HepG2 (cell line): ENCODE results near the gene ABCC5. TPM values are rescaled to one million over a fixed set of nuclear protein-coding genes. Genes with fewer than 3 reads are reported as not detected.

Source experiments
- ATAC-seq: fragments of 200-7000 bp; cut with Tn5 transposase; 3 replicates; pipeline ENCODE4 v1.9.1; 2020; ENCODE audit warnings: mild to moderate bottlenecking, moderate library complexity
- BruUV-seq: library from RNA; stranded (reverse); fragments of 400-500 nt; replicated peaks from 2 replicates; lab custom pipeline; 2021; lab: Mats Ljungman, UMichigan
- CTCF ChIA-PET: fragments of 300-600 bp; formaldehyde crosslinking; extraction: SDS; loops from one replicate; lab custom pipeline; 2021; ENCODE audit warnings: low total read pairs, inconsistent platforms, low intra/inter-chr PET ratio; lab: Yijun Ruan, JAX
- POLR2A ChIA-PET: fragments of 350-600 bp; sonication (Branson Sonifier 250); formaldehyde crosslinking; loops from one replicate; lab custom pipeline; 2020; ENCODE audit warnings: antibody characterized with exemption, inconsistent platforms; lab: Yijun Ruan, JAX
- DNase-seq: peaks from one replicate; pipeline ENCODE4 v3.0.0-alpha.2; 2015; ENCODE audit warnings: low spot score
- FAIRE-seq: peaks from 3 replicates; lab custom pipeline; 2011; peaks lifted over from hg19 to GRCh38; lab: Jason Lieb, UNC
- H2AFZ ChIP-seq: one replicate; pipeline ENCODE4 v1.6.1; 2011; ENCODE audit warnings: low read length, inconsistent platforms
- H3K27ac ChIP-seq: fragments of 300-600 bp; 3 replicates; pipeline ENCODE4 v1.8.0; 2011; ENCODE audit warnings: mixed run types, mild to moderate bottlenecking, mixed read lengths, low read length, inconsistent platforms; ENCODE audit not compliant: insufficient read depth; ENCODE audit errors: extremely low read length
- H3K27me3 ChIP-seq, 2 experiments: fragments of 200-600 bp in 1 of 2; 2 replicates in 1 of 2; 3 replicates in 1 of 2; pipeline versions ENCODE4 v1.6.0 to v1.8.0; 2011; ENCODE audit warnings: low read length in 2 of 2, mild to moderate bottlenecking in 2 of 2, moderate library complexity in 2 of 2, inconsistent platforms in 1 of 2; ENCODE audit not compliant: insufficient read depth in 2 of 2, control insufficient read depth in 1 of 2
- H3K36me3 ChIP-seq, 2 experiments: fragments of 200-600 bp in 1 of 2; replicated peaks in 1 of 2; 2 replicates in 1 of 2; 3 replicates in 1 of 2; pipeline versions ENCODE4 v1.5.1 to v1.8.0; 2011; ENCODE audit warnings: low read length in 2 of 2, inconsistent platforms in 1 of 2; ENCODE audit not compliant: insufficient read depth in 2 of 2, control insufficient read depth in 1 of 2
- H3K4me1 ChIP-seq: 2 replicates; pipeline ENCODE4 v1.5.1; 2012; ENCODE audit warnings: low read length, inconsistent platforms; ENCODE audit not compliant: insufficient read depth
- H3K4me2 ChIP-seq: 2 replicates; pipeline ENCODE4 v1.6.0; 2011; ENCODE audit warnings: low read depth, low read length, inconsistent platforms
- H3K4me3 ChIP-seq, 3 experiments: fragments of 200-600 bp in 1 of 3; sonication (generic), shearing (Covaris generic) in 1 of 3; replicated peaks in 1 of 3; 2 replicates each; pipeline ENCODE4 v1.5.1; 2011 to 2016; ENCODE audit warnings: low read length in 3 of 3, inconsistent platforms in 2 of 3, low read depth in 2 of 3, mild to moderate bottlenecking in 2 of 3, control low read depth in 1 of 3, mixed read lengths in 1 of 3; ENCODE audit not compliant: insufficient read depth in 1 of 3
- H3K79me2 ChIP-seq: one replicate; pipeline ENCODE4 v1.6.1; 2011; ENCODE audit warnings: low read length, inconsistent platforms; ENCODE audit not compliant: insufficient read depth
- H3K9ac ChIP-seq: 2 replicates; pipeline ENCODE4 v1.6.0; 2011; ENCODE audit warnings: mild to moderate bottlenecking, low read depth, low read length, inconsistent platforms; ENCODE audit not compliant: insufficient read depth
- H3K9me3 ChIP-seq: 2 replicates; pipeline ENCODE4 v1.5.1; 2012; ENCODE audit warnings: mild to moderate bottlenecking, low read length
- H4K20me1 ChIP-seq: 2 replicates; pipeline ENCODE4 v1.6.0; 2011; ENCODE audit warnings: inconsistent platforms, mild to moderate bottlenecking, low read length, moderate library complexity; ENCODE audit not compliant: insufficient read depth
- BCL3 ChIP-seq: sonication (generic); formaldehyde crosslinking; IDR thresholded peaks from 2 replicates; pipeline ENCODE4 v1.5.1; 2020; ENCODE audit warnings: mild to moderate bottlenecking, missing genetic modification reagents, moderate library complexity
- BORCS8-MEF2B ChIP-seq: sonication (generic); formaldehyde crosslinking; IDR thresholded peaks from 2 replicates; pipeline ENCODE4 v1.8.0; 2022; ENCODE audit warnings: mild to moderate bottlenecking, missing genetic modification reagents
- CBFB ChIP-seq: sonication (generic); formaldehyde crosslinking; IDR thresholded peaks from 2 replicates; pipeline ENCODE4 v1.4.0; 2020; ENCODE audit warnings: missing genetic modification reagents
- ZBTB37 ChIP-seq: sonication (generic); formaldehyde crosslinking; IDR thresholded peaks from 2 replicates; pipeline ENCODE4 v1.4.0; 2020; ENCODE audit warnings: mild to moderate bottlenecking, missing genetic modification reagents
- ZBTB38 ChIP-seq: sonication (generic); formaldehyde crosslinking; IDR thresholded peaks from 2 replicates; pipeline ENCODE4 v1.5.1; 2020; ENCODE audit warnings: mild to moderate bottlenecking, missing genetic modification reagents
- ZEB1 ChIP-seq: IDR thresholded peaks from 2 replicates; pipeline ENCODE4 v1.6.1; 2012; ENCODE audit warnings: mild to moderate bottlenecking, low read depth, inconsistent platforms; ENCODE audit not compliant: insufficient replicate concordance
- ZNF598 ChIP-seq: sonication (generic); formaldehyde crosslinking; IDR thresholded peaks from 2 replicates; pipeline ENCODE4 v1.5.1; 2020; ENCODE audit warnings: mild to moderate bottlenecking, missing genetic modification reagents, borderline replicate concordance
- ZNF710 ChIP-seq: sonication (generic); formaldehyde crosslinking; IDR thresholded peaks from 2 replicates; pipeline ENCODE4 v1.5.0; 2020; ENCODE audit warnings: mild to moderate bottlenecking, missing genetic modification reagents, borderline replicate concordance
- ZNF879 ChIP-seq: sonication (generic); formaldehyde crosslinking; IDR thresholded peaks from 2 replicates; pipeline ENCODE4 v1.8.1; 2023; ENCODE audit warnings: missing genetic modification reagents
- WGBS: methylation state at CpG from one replicate; pipeline ENCODE4 v1.1.6; 2017; ENCODE audit warnings: low lambda C conversion rate; 5-methylcytosine and 5-hydroxymethylcytosine counted together
- in situ Hi-C: cut with HindIII; loops from 2 replicates; pipeline ENCODE4 v1.10.0; 2017; ENCODE audit warnings: low pct_unique_long_range_greater_than_20kb; ENCODE audit not compliant: extremely low pct_ligation_motif_present
- intact Hi-C: fragments of 100-400 bp; cut with micrococcal nuclease; formaldehyde crosslinking; loops from one replicate; pipeline ENCODE4 v1.10.0; 2022; ENCODE audit not compliant: unreplicated experiment
- polyA plus RNA-seq, 8 experiments: library from polyadenylated mRNA; depleted of rRNA in 3 of 8; stranded (reverse) in 7 of 8; unstranded in 1 of 8; fragments of >200 nt; fragmentation: Illumina TruSeq in 4 of 8; extraction: Trizol in 4 of 8; gene quantifications; 2 replicates each; pipeline versions ENCODE4 v1.2.1 to v1.2.3, GENCODE V29; 2011 to 2016; ENCODE audit warnings: low read depth in 4 of 8, missing spikeins in 1 of 8, mixed read lengths in 1 of 8; ENCODE audit not compliant: insufficient read depth in 1 of 8
- total RNA-seq, 5 experiments: library from RNA; depleted of rRNA; stranded (reverse); fragments of >200 nt; fragmentation: Illumina TruSeq; extraction: Trizol; gene quantifications; 2 replicates each; pipeline ENCODE4 v1.2.3, GENCODE V29; 2016; ENCODE audit warnings: low read depth in 1 of 5

ABCC5 gene
- total and polyA plus RNA-seq, 2 of the 13 experiments (the other 11 are each of a cell fraction or from before 2014, with no cell fraction given): 12.5 to 12.7 TPM

- ATAC-seq (no peak), FAIRE-seq (no peak), DNase-seq (no peak)
- Histone ChIP-seq H4K20me1 (no peaks in the 10 kb centered on the region), H3K36me3 (no peaks in the 10 kb centered on the region), H3K27me3 (peaks cover 0 to 14% of the 10 kb centered on the region in 2 experiments; a peak in 1 of 5 replicates), H3K27ac (no peak overlapping the region), H3K4me2 (no peak overlapping the region), H3K4me1 (peaks cover 27% of the 10 kb centered on the region), H2AFZ (no peak overlapping the region), H3K9me3 (no peaks in the 10 kb centered on the region), H3K9ac (no peak overlapping the region), H3K79me2 (no peaks in the 10 kb centered on the region), H3K4me3 (no peak overlapping the region)
- in situ Hi-C loops: loop anchor here (5.0 to 25.0 kb wide), 3 partner anchors 122 to 337 kb away; partner anchors contain the start of genes ABCC5 and EIF2B5
- intact Hi-C loops: loop anchor here (1.0 to 5.0 kb wide), 5 partner anchors 123 to 392 kb away; partner anchors contain the start of gene EIF2B5
- whole genome bisulfite sequencing: no CpG with 5 or more reads among the region's 6 CpGs
- ChIA-PET CTCF (interaction anchor here (1.8 kb wide), 1 partner anchor 122 kb away, joined by 17 read pairs; the partner anchor contains the start of gene ABCC5), POLR2A (interaction anchor here (0.9 to 1.7 kb wide), 4 partner anchors 11 to 239 kb away, joined by 3 to 9 read pairs (median 5); partner anchors contain the start of genes ABCC5, EIF2B5 and PARL)
- TF ChIP-seq ZNF879 (CRISPR knock-in tag) (no peak), BORCS8-MEF2B (CRISPR knock-in tag) (no peak), ZNF710 (CRISPR knock-in tag) (no peak), CBFB (CRISPR knock-in tag) (no peak), ZEB1 (no peak), ZBTB37 (CRISPR knock-in tag) (no peak), ZNF598 (CRISPR knock-in tag) (no peak), ZBTB38 (CRISPR knock-in tag) (no peak), BCL3 (CRISPR knock-in tag) (no peak)
- no TSS peak for BruUV-seq
Observed at GRCh38 chr3:183895774-183896173, 121.9 kb downstream of the ABCC5 start.
